HG02840 (cell line): ENCODE results near the gene TNFRSF13B.
"Not testable (repeated sequence)": the region's sequence is repeated elsewhere in the genome, so short reads cannot be mapped to it uniquely, and the experiment has no call there.

Experiments
- ATAC-seq: cut with Tn5 transposase; IDR thresholded peaks from one replicate; pipeline ENCODE4 v1.9.1; 2021; ENCODE audit warnings: mild to moderate bottlenecking, moderate library complexity, moderate number of reproducible peaks; ENCODE audit not compliant: unreplicated experiment, low FRiP score

Gene TNFRSF13B

DNA sequence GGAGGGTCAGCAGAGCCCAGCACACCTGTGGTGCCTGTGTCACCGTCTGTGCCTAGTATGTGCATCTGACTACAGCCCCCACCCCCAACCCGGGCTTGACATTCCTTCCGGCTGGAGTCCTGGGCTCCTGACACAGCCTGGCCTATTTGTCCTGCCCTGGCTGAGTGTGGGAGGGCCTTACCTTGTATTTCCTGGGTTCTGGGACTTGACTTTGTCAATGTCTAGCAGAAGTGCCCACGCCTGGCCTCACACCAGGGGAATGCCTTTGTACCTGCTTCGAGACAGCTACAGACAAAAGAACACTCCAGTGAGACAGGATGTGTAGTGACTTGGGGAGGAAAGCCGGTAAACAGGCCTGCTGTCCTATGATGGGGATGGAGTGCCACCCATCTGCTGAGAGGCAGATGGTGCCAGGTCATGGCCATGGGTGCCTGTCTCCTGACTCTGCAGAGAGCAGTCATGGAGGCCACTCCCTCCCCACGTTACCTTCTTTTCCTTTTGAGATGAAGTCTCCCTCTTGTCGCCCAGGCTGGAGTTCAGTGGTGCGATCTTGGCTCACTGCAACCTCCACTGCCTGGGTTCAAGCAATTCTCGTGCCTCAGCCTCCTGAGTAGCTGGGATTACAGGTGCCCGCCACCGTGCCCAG, 42.8 kb downstream of the TNFRSF13B start:
- ATAC-seq: no peak

DNA sequence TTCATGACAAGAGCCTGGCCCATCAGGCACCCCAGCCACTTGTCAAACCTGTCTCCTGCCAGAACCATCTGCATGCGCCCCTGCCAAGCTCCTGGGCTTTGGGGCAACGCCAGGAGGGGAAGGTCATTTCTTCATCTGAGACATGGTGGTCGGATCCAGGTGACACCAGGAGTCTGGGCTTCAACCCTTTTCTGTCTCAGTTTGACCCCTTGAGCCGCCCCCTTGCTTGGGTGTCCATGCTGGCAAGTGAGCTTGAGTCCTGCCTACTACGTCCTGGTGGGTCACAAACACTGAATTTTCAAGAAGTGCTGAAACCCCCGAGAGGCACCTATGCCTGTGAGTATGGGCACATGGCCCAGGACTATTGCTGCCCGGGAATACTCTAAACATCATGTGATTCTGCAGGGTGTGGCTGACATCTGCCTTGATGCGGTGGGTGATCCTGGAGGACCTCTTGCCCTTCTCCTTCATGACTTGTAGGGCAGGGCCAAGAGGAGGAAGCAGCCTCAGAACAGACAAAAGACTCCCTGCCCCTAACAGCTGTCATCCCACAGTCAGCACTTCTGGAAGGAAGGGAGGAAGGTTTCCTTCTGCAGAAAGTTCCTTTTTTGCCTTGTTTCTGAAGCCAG, 43.4 kb downstream of the TNFRSF13B start:
- ATAC-seq: no peak

DNA sequence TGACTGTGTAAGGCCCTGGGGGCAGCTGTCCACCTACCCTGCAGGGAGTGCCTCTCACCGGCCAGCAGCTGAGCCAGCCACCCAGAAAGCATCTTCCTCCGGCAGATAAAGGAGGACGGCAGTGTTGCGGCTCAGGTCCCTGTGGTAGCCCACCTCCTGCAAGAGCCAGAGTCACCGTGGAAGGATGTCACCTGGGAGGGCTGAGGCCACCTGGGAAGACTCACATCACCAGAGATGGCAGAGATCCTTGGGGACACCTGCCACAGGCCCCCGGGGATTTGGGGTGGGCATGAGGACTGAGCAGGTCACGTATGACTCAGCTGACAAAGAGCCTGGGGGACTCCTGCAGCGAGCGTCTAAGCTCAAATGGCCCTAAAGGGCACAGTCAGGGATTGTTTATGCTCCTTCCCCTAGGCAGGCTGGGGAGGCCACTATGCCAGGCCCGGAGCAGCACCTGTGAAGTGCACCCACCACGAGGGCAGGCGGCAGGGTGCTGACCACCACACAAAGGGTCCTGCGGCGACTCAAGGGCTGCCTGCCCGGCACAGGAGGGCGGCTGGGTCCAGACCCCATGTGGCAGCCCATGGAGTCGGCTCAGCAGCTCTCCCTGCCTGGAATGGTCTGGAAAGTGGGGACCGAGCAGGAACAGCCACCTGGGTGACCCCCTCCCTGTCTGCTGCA, 44.1 kb downstream of the TNFRSF13B start:
- no peak for ATAC-seq

DNA sequence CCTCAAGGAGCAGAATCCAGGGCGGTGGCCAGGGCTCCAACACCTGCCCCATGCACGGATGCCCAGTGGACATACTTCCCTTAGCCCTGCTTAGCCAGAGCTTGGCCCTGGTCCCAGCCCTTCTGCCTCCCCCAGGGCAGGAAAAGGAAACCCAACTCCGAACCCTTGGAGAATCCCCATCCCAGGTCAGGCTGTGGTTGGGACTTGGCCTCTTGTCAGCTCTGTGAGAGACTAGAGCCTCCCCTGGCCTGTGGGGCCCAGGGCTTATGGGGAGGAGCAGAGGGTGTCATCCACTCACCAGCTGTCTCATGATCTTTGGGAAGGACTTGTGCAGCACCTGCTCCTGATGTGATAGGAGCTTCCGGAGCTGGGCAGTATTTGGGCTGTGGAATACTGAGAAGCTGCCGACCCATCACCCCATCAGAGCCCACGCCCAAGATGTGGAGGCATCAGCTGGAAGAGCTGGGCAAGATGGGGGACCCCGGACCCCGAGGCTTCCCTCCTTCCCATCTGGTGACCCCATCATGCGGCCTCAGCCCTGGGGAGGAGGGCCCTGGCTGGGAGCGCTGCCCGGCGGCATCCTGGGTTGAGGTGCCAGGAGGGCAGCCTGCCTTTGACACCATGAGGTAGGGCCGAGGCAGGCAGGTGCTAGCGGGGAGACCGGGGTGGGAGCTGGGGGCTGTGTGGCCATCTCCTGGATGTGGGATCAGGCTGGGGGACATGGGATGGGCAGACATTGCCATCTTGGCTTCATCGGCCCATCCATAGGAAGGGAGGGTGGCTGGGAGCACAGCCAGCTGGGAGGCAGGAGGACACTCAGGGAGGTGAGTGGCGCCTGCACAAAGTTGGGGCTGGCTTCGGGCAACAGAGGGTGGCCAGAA, 45.1 kb downstream of the TNFRSF13B start:
- ATAC-seq: no peak

DNA sequence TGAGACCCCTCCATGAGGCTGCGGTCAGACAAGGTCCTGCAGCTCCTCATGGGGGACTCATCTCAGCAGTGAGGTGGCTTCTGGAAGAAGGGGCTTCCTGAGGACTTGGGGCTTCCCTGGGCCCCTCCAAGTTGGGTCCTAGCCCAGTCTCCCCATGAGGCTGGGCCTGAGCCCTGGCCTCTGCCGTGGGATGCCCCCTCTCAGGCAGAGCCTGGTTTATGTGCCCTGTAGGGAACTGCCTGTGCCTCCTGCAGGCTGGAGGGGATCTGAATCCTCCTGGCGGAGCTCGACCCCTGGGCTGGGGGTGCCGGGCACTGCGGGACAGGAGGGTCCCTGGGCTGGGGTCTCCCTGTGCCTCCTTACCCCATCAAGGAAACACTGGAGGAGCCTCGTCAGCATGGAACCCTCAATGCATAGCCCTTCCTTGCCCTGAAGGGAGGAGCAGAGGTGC, 45.8 kb downstream of the TNFRSF13B start:
- no peak for ATAC-seq

DNA sequence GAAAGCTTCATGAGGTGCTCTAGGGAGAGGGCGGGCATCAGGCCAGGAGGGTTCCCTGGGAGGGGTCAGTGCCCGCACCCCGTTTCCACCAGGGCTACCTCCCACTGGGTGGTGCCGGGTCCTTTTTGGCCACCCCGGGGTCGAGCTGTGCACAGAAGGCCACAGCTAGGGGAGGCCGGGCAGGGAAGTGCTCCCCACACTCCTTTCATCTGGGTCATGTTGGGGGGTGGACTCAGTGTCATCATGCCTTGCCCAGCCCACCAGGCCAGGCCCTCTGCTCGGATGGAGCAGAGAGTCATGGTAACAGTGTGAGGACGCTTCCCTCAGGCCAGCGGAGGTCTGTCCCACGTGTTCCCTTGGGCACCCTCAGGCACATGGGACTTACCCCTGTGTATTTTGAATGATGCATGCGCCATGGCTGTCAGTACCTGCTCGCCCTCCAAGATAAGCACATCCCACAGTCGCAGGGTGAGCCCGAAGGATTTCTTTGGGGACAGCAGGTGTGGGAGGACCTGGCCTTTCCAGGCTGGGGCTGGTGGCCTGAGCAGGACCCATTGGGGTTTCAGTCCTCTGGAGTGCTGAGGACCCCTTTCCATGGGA, 46.4 kb downstream of the TNFRSF13B start:
- ATAC-seq: no peak

DNA sequence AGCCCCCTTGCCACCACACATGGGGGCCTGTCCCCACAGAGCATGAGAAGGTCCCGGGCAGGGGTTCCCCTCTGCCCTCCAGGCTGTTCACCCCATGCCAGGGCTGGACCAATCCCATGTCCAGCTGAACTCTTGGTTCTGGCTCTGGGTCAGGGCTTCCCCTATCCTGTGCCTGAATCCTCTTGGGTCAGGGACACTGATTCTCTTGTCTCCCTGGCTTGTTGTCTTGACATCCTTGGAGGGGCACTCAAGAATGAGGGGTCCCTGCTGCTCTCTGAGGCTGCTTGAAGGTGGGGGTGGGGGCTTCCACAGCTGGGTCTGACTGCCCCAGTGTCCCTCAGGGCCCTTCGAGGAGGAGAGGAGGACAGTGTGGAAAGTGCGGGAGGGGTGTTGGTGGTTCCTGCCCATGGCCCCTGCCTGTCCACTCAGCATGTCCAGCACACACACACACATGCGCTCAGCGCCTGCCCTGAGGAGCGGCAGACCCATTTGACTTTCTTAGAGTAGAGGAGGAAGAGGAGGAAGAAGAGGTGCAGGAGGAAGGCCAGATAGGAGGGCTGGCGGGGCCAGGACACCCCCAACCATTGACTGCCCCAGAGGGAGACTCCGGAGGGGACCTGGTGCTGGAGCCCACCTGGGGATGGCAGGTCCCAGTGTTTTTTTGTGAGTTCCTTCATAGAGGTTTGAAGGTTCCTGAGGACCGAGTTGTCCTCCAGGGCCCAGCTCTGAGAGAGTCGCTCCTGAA, 47.0 kb downstream of the TNFRSF13B start:
- ATAC-seq: no peak

DNA sequence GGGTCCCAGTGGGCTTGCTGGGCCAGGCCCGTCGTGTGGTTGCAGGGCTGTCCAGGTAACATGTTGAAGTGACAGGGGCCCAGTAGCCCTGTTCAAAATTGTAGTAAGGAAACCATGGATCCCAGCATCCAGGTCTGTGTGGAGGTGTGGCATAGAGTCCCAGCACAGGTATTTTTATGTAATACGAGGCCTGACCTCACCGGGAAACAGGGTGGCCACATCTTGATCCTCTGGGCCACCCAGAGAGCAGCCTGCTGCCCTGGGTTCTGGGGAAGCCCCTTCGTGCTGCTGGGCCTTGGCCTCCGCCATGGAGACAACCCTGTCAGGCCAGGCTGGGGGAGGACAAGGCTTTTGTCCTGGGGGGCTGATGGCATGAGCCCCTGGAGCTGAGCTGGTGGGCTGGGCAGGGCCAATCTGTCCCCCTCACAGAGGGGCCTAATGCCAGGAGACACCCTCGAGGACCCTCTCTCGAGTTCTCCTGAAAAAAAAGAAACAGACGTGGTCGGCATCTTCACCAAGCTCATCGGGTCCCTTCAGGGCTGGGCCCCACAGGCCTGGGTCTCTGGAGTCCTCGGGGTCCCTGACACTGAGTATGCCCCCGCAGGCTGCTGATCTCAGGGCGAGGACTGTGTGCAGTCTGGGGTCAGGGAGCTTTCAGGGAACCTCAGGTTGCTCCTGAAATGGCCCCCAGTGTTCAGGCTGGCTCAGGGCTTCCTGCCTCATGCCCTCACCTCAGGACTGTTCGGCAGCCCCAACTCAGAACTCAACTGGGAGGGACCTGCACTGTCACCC, 47.8 kb downstream of the TNFRSF13B start:
- no peak for ATAC-seq

DNA sequence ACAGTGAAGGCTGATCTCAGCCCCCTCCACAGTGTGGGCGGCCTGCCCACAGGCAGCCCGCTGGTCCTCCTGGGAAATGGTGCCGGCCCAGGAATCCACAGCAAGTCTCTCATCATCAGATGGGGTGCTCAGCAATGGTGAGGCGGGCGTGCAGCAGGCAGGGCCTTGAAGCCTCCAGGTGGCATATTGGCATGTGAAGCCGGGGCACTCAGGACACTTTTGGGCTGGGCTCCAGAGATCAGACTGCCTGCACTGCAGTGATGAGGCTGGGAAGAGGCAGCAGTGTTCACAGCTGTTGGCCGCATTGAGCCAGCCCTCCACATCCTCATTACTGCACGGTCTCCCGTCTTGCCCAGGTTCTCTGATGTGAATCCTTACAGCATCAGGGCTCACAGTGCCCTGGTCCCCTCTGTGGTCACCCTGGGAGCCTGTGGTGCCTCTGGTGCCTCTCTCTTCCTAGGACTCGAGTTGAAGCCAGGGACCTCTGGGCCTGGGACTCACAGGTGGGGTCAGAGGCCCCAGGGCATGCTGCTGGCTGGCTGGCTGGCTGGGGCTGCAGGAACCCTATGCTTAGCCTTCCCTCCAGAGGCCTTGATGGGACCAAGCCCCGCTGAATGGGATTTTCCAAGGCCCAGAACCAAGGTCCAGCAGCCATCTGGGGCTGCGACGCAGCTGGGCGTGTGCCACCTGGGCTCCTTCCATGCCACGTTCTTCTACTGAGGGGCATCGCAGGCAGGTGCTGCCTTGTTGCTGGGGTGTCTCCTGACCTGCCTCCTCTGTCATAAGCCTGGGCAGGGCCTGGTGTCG, 48.6 kb downstream of the TNFRSF13B start:
- ATAC-seq: no peak

DNA sequence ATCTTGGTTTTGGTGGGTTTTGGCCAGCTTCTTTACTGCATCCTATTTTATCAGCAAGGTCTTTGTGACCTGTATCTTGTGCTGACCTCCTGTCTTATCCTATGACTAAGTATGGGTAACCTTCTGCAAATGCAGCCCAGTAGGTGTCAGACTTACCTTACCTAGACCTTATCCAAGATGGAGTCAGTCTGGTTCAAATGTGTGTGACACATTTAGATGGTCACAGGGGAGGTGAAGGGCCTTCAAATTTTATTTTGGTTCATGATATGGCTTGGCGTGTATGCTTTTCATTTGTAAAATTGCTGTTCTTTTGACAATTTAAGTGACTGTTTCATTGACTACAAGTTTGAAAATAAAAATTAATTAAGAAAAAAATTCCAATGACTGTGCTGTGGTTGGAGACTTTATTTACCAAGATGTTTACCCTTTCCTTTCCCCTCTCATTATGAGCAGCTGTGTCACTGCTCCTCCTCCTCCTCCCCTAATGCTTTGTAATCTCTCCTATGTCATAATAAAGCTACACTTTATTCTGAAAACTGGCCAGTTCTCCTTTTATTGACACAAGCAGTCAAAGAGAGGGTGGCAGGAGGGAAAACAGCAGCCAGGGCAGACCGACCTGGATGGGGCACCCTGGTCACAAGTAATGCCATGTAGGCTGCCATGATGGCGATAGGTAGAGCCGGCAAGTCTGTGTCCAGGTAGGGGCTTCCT, 49.4 kb downstream of the TNFRSF13B start:
- ATAC-seq: no peak

DNA sequence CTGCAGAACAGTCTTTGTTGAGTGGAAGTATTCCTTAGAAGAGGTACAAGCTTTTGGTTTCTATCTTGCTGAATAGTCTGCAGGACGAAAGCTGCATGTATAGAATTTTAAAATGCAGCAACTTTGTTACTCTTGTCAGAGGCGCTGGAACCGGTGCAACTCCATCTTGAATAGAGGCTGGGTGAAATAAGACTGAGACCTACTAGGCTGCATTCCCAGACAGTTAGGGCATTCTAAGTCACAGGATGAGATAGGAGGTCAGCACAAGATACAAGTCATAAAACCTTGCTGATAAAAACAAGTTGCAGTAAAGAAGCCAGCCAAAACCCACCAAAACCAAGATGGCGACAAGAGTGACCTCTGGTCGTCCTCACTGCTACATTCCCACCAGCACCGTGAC, 50.5 kb downstream of the TNFRSF13B start:
- ATAC-seq: not testable (repeated sequence)

DNA sequence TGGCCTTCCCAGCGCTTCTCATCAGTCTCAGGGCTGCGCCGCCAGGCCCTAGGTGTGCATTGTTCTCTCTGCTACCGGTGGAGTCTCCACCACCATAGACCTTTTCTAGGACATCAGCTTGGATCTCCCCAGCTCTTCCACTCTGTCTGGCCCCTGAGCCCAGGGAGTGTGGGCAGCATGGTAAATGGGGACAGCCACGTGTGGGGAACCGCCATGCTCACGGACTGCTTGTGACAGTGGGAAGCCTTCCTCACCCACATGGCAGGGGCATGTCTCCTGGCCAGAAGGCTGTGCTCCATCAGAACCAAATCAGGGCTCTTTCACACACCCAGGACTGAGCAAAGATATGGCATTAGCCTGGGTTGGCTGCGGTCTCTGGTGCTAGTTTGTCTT, 51.3 kb downstream of the TNFRSF13B start:
- no peak for ATAC-seq

DNA sequence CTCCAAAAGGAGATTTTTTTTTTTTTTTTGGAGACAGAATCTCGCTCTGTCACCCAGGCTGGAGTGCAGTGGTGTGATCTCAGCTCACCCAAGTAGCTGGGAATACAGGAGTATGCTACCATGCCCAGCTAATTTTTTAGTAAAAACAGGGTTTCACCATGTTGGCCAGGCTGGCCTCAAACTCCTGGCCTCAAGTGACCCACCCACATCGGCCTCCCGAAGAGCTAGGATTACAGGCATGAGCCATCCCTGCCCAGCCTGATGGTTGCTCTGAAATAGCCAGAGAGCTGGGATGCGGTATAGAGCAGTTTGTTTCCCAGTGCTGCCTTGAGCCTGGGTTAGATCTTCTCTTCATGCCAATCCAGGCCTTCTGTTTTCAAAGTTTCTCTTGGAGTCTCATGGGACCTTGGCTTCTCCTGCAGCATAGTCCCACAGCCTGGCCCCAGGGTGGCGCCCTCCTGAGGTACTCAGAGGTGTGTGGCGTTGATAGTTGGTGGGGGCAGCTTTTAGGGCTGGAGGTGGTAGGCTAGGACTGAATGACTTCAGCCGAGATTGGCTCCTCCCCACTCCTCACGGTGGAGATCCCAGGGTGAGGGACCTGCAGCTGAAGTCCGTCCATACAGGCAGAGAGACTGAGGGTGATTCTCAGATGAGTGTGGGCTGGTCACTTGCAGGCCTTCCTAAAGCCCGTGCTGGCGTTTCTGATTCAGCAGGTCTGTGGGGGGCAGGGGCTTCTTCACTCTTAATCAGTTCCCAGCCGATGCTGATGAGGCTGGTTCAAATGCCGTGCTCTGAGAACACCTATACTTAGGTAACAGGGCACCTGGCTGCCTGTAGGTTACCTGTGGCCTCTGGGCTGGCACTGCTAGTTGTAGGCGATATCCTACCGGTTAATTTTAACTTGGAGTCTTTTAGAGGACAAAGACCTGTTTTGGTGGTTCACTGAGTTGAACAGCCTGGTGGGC, 52.0 kb downstream of the TNFRSF13B start:
- no peak for ATAC-seq

DNA sequence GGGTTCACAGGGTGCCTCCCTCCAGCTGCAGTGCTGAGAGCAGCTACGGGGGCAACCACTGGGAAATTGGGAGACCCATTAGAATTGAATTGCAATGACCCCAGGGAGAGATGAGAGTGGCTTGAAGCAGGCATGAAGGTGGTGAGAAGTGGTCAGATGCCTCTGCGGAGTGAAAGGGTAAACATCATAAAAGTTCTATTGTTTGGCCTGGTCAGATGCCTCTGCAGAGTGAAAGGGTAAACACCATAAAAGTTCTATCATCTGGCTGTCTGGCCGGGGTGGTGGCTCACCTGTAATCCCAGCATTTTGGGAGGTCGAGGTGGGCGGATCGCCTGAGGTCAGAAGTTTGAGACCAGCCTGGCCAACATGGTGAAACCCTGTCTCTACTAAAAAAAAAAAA, 53.5 kb downstream of the TNFRSF13B start:
- no peak for ATAC-seq

DNA sequence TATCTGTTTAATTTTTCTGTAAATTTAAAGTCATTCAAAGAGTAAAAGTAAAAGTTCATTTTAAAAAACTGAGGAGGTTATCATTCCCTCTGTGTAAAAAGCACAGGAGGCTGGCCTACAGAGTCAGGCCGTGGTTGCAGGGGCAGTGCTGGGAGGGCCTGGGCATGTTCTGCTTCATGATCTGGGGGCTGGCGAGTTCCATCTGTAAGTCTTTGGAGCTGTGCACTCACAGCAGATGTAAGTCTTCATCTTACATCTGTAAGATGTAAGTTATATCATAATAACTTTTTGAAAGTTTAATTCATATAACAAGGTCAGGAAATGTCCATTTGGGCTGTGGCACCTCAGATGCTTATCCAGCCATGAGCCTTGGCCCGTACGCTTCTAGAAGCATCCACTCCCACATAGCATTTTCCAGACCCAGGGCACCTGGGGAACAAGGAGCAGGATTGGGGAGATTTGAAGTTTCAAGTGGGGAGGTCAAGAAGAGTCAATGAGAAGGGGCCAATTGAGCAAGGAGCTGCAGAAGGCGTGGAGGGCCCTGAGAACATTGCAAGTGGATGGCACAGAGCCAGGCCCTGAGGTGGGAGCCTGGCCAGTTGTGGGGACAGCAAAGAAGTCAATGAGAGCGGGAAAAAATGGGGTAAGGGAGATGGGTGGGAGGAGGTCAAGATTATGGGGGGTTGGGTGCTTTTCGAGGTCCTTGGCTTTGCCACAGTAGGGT, 54.1 kb downstream of the TNFRSF13B start:
- no peak for ATAC-seq

DNA sequence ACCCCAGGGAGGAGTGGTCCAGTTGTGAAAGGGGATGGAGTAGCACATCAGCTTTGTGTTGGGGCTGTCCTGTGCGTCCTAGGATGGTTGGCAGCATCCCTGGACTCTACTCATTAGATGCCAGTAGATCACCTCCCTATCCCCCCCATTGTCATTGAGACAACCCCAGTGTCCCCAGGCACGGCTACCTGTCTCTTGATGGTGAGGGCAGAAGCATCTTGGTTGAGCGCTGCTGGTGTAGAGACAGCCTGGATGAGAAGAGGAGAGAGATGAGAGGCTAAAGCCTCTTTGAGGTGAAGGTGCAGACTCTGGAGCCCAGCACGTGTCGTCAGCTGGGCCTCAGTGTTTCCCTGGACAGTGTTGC, 55.4 kb downstream of the TNFRSF13B start:
- no peak for ATAC-seq
